ENCODE results near the gene PROKR1.

PROKR1 gene

DNA sequence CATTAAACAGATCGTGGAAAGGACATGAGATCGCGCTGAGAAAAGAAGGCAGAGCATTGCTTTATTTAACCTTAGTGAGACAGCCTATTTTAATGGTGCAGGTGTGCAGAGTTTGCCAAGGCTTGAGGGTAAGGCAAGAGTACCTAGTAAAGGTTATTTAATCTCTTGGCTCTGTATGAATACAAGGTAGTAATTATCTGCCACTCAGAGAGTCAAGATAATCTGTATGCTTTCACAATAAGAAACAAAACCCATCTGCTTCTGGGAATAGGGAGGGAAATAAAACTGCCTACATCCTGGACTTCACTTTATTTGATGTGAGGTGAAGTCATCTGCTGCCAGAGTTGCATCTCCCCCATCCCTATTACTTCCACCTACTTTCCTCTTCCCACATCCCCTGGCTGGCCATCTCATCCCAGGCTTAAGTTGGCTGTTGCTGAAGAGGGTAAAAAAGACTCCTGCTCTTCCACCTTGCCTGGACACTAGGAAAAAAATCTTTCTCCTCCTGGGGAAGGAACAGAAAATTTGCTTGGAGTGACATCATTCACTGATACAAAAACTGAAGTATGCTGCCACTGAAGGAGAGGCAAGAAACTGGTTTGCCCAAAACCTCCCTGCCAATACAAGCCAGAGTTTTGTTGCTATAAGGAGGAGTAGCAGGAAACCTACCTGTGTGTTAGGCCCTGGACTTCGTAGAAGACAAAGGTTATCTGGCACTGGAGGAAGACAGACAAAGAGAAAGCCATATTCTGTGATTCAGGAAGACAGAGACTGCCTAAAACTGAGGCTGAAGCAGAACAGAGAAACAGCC is 55.4 kb downstream of the PROKR1 start:
- no peak for DNase-seq (ENCODE audit: low spot score)

DNA sequence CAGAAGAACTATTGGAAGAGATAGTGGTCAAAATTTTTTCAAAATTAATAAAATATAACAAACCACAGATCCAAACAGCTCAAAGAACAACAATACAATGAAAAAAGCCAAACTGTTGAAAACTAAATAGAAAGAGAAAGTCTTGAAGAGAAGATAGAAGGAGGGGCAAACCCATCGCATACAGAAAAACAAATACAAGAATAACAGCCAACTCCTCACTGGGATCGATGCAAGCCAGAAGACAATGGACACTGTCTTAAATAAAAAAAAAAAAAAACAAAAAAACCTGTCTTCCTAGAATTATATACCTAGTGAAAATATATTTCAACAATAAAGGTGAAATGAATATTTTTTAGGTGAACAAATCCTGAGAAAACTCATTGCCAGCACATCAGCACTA is 57.2 kb downstream of the PROKR1 start:
- no peak for DNase-seq (ENCODE audit: low spot score)

DNA sequence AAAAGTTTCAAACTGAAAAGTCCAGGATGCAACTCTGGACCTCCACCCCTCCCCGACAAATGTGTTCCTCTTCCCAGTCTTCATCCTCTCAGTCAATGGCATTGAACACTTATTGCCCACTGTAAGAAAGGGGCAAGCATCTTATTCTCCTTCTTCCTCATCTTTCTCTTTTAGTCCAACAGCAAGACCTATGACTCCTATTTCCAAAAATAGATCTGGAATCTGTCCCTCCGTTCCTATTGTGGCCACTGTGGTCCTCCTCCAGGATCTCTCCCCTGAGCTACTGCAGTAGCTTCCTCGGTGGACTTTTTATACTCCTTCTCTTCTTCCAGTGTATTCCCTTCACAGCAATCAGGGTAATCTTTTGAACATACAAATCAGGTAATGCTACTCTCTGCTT is 63.3 kb downstream of the PROKR1 start:
- DNase-seq (ENCODE audit: low spot score) = no peak

Data from COLO829 (cell line).